Esophagus muscularis mucosa (tissue), 4 donors: ENCODE data around the gene CAPN14. TPM values are rescaled to one million over a fixed set of nuclear protein-coding genes. Genes with fewer than 3 reads are reported as not detected.

ENCODE experiments used
- DNase-seq: peaks from one replicate; pipeline ENCODE4 v3.0.0-alpha.2; 2017; ENCODE audit errors: extremely low spot score
- H3K27ac ChIP-seq, 4 donors: fragments of 200-600 bp; sonication (generic); replicated peaks in 1 of 4; 1 replicate in 3 of 4; 2 replicates in 1 of 4; pipeline ENCODE4 v1.5.1; 2016 to 2019; ENCODE audit warnings: mild to moderate bottlenecking in 1 of 4
- H3K27me3 ChIP-seq, 4 donors: fragments of 200-600 bp; sonication (generic); one replicate each; pipeline versions ENCODE4 v1.5.1 to v1.6.0; 2016 to 2019
- H3K36me3 ChIP-seq, 4 donors: fragments of 200-600 bp; sonication (generic); one replicate each; pipeline ENCODE4 v1.5.1; 2016 to 2019
- H3K4me1 ChIP-seq, 4 donors: fragments of 200-600 bp; sonication (generic); one replicate each; pipeline ENCODE4 v1.5.1; 2016 to 2019
- H3K4me3 ChIP-seq, 4 donors: fragments of 200-600 bp; sonication (generic); 1 replicate in 2 of 4; 2 replicates in 2 of 4; pipeline ENCODE4 v1.5.1; 2016 to 2019; ENCODE audit warnings: mild to moderate bottlenecking in 4 of 4, moderate library complexity in 1 of 4
- H3K9me3 ChIP-seq, 4 donors: fragments of 200-600 bp; sonication (generic); 1 replicate in 3 of 4; 2 replicates in 1 of 4; pipeline ENCODE4 v1.5.1; 2016 to 2019
- EP300 ChIP-seq: sonication (generic); formaldehyde crosslinking; IDR thresholded peaks from one replicate; pipeline ENCODE4 v1.6.1; 2017; ENCODE audit warnings: antibody characterized with exemption
- POLR2A ChIP-seq: fragments of 450-650 bp; IDR thresholded peaks from one replicate; pipeline ENCODE4 v1.6.1; 2017; ENCODE audit warnings: antibody characterized with exemption, moderate library complexity, mild to moderate bottlenecking, low read depth
- POLR2AphosphoS5 ChIP-seq, 2 donors: sonication (generic); formaldehyde crosslinking; IDR thresholded peaks; one replicate each; pipeline ENCODE4 v1.6.1; 2017; ENCODE audit warnings: antibody characterized with exemption in 2 of 2
- WGBS: methylation state at CpG from one replicate; pipeline ENCODE4 v1.1.5; 2018; 5-methylcytosine and 5-hydroxymethylcytosine counted together
- intact Hi-C: fragments of 100-400 bp; cut with DNase I; formaldehyde crosslinking; loops from one replicate; pipeline ENCODE4 v1.15.1; 2023
- total RNA-seq, 4 donors: library from RNA; depleted of rRNA; stranded (reverse); fragments of >200 nt; gene quantifications; one replicate each; pipeline versions ENCODE4 v1.1.0 to v1.2.1, GENCODE V29; 2016
- TF ChIP-seq, protein P1 (sequence below), 3 experiments: fragments of 200-600 bp in 2 of 3; fragments of 450-650 bp in 1 of 3; sonication (generic) in 2 of 3; IDR thresholded peaks; one replicate each; pipeline ENCODE4 v1.5.1; 2017 to 2019; ENCODE audit warnings: antibody characterized with exemption in 3 of 3, mild to moderate bottlenecking in 2 of 3, moderate library complexity in 1 of 3

CAPN14 gene
- total RNA-seq, 4 donors from 2014 or later = 0.42 TPM; not detected in 3

DNA sequence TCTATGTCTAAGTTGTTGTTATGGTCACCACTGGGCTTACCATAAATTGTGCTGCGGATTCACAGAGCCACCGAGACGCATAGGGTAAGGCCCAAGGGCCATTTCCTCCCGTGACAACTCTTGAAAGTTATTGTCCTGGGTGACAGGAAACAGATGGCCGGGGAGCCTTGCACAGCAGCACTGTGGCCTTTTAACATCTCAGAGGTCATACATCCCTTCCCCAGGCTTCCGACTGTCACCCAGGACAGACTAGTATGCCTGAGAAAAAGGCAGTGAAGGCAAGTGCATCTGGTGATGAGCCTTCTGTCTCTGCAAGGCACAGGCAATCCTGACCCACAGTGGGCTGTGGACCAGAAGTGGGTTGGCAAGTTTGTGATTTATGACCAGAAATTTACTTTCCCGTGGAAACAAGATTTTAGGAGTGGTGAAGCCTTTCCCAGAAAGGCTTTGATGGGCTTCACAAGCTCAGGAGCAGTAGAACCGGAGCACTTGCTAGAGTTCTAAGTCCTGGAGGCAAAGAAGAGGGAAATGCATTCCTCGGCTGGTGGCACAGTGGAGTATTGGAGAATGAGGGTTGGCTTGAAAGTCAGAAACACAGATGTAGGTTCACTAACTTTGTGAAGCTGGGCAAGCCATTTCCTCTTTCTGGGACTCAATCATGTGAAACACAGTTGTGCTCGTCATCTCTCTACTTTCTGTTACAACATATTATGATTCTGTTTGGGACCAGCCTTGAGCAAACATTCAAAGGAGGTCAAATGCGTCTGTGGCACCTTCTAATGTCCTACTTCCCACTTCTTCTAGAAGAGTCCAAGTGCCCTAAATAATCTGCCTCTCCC lies 2.0 kb upstream of the CAPN14 start:
- no peak overlapping the region for H3K27ac ChIP-seq
- no peaks in the 10 kb centered on the region for H3K36me3 ChIP-seq
- peaks cover 0 to 18% (median 0%) of the 10 kb centered on the region in 4 donors for H3K27me3 ChIP-seq
- intact Hi-C loops = no loop called here
- no peaks in the 10 kb centered on the region for H3K9me3 ChIP-seq
- DNase-seq = peak; percentile 90
- WGBS = 59% methylated on average over 11 of the region's 11 CpGs
- no peaks in the 10 kb centered on the region for H3K4me1 ChIP-seq
- no peak overlapping the region for H3K4me3 ChIP-seq
- TF ChIP-seq, protein P1, sequence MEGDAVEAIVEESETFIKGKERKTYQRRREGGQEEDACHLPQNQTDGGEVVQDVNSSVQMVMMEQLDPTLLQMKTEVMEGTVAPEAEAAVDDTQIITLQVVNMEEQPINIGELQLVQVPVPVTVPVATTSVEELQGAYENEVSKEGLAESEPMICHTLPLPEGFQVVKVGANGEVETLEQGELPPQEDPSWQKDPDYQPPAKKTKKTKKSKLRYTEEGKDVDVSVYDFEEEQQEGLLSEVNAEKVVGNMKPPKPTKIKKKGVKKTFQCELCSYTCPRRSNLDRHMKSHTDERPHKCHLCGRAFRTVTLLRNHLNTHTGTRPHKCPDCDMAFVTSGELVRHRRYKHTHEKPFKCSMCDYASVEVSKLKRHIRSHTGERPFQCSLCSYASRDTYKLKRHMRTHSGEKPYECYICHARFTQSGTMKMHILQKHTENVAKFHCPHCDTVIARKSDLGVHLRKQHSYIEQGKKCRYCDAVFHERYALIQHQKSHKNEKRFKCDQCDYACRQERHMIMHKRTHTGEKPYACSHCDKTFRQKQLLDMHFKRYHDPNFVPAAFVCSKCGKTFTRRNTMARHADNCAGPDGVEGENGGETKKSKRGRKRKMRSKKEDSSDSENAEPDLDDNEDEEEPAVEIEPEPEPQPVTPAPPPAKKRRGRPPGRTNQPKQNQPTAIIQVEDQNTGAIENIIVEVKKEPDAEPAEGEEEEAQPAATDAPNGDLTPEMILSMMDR (IDR thresholded peaks at IDR 0.05) = no peak
- TF ChIP-seq POLR2A (no peak), EP300 (no peak), POLR2AphosphoS5 (IDR thresholded peaks at IDR 0.05) (no peak)

DNA sequence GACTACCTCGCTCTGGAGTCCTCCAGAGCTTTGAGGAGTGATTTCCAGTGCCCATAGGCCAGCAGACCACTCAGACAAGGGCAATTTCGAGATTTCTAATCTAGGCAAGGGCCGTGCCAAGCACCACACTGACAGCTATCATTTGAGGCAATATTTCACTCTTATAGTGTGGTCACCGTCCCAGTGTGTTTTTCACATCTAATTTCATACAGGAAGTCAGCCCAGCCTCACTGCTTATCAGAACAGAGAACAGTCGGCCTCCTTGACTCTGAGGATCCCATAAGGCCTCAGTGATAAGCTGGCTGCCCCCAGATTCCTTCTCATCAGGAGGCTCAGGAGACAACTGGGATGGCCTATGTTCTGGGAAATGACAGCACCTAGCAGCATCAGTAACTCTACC lies 581 bp downstream of the CAPN14 start:
- intact Hi-C loops = no loop called here
- Histone ChIP-seq H3K36me3 (no peaks in the 10 kb centered on the region), H3K9me3 (no peaks in the 10 kb centered on the region), H3K27ac (no peak overlapping the region), H3K4me1 (no peaks in the 10 kb centered on the region), H3K27me3 (peaks cover 0 to 12% (median 0%) of the 10 kb centered on the region in 4 donors), H3K4me3 (no peak overlapping the region)
- TF ChIP-seq, protein P1 (IDR thresholded peaks at IDR 0.05) = no peak
- no peak for TF ChIP-seq POLR2AphosphoS5 (IDR thresholded peaks at IDR 0.05)
- TF ChIP-seq POLR2A = no peak
- no peak for TF ChIP-seq EP300
- no peak for DNase-seq
- 89% methylated on average over 5 of the region's 5 CpGs for WGBS

DNA sequence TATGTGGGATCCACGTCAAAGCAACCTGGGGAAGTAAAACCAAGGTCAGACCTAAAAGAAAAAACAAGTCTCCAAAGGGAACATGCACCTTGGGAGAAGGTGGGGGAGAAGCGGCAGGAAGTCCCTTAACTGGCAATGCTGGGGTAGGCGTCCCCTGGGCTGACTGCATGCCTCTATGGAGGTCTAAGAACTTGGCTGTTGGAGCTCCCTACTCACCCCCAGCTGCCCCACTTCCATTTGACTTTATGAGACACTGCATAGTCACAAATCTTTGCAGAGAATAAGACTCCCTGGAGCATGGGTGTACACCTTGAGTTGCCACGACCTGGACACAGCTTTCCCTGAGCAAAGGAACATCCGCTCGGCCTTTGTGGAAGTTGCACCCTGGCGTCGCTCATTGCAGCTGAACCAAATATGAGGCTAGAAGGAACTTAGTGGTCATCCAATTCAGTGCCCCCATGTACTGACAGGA lies 2.8 kb downstream of the CAPN14 start:
- 89% methylated on average over 8 of the region's 8 CpGs for WGBS
- no peaks in the 10 kb centered on the region for H3K36me3 ChIP-seq
- intact Hi-C loops = no loop called here

DNA sequence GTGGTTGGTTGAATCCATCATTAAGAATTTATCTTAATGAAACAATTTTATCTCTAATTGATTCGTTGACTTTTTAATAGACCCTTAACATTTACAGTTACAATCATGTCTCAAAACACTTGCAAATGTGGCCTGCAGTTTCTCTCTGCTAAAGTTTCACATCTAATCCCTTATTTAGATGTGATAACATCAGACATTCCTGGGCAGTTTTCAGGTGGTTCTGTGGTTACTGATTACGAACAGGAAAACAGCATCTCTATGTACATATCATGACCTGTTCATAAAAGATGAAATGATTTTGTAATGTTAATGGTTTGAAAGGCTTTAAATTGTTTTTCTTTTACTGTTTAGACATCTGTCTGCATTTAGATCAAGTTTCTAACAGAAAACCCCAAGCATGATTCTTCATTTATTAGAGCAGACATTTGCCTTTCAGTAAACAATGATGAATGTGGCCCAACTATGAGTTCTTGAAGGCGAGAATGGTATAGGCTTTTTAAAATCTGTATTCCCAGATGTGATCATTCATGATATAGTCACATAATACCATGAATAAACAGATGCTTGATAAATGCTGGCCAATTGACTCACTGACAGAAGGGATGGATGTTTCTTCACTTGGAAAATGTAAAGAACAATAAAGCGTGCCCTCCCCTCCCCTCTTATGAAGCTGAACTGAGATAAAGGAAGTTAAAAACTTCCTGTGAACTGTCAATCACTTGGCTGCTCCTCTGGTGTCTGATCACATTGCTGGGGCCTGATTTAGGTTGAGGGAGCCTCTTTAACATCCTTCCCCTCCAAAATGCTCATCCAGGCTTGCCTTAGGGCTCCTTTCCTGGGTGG lies 3.5 kb downstream of the CAPN14 start:
- DNase-seq = no peak
- Histone ChIP-seq H3K4me3 (no peak overlapping the region), H3K36me3 (no peaks in the 10 kb centered on the region), H3K27me3 (no peaks in the 10 kb centered on the region), H3K4me1 (no peaks in the 10 kb centered on the region), H3K27ac (no peak overlapping the region), H3K9me3 (no peaks in the 10 kb centered on the region)
- no peak for TF ChIP-seq POLR2AphosphoS5 (IDR thresholded peaks at IDR 0.05)
- TF ChIP-seq POLR2A = no peak
- TF ChIP-seq, protein P1 (IDR thresholded peaks at IDR 0.05) = no peak
- no peak for TF ChIP-seq EP300
- 24% methylated on average over 4 of the region's 4 CpGs for WGBS
- intact Hi-C loops = no loop called here

More for the DNA sequence above, 2.8 kb downstream of the CAPN14 start:
- H3K4me3 ChIP-seq = no peak overlapping the region
- peaks cover 0 to 6% (median 0%) of the 10 kb centered on the region in 4 donors for H3K27me3 ChIP-seq
- no peak for TF ChIP-seq POLR2AphosphoS5 (IDR thresholded peaks at IDR 0.05)
- no peak for TF ChIP-seq POLR2A
- no peak for TF ChIP-seq EP300
- TF ChIP-seq, protein P1 (IDR thresholded peaks at IDR 0.05) = no peak
- no peaks in the 10 kb centered on the region for H3K4me1 ChIP-seq
- H3K27ac ChIP-seq = no peak overlapping the region
- H3K9me3 ChIP-seq = no peaks in the 10 kb centered on the region
- no peak for DNase-seq
